HG02759 (cell line): Measurements from ENCODE around the gene TRIM44.
A peak's percentile ranks its signal among the peaks of the same experiment; 100 is the strongest.

Experiments used
- ATAC-seq: cut with Tn5 transposase; IDR thresholded peaks from one replicate; pipeline ENCODE4 v1.9.1; 2021; ENCODE audit warnings: mild to moderate bottlenecking, moderate library complexity; ENCODE audit not compliant: unreplicated experiment

TRIM44 gene, protein sequence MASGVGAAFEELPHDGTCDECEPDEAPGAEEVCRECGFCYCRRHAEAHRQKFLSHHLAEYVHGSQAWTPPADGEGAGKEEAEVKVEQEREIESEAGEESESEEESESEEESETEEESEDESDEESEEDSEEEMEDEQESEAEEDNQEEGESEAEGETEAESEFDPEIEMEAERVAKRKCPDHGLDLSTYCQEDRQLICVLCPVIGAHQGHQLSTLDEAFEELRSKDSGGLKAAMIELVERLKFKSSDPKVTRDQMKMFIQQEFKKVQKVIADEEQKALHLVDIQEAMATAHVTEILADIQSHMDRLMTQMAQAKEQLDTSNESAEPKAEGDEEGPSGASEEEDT

DNA sequence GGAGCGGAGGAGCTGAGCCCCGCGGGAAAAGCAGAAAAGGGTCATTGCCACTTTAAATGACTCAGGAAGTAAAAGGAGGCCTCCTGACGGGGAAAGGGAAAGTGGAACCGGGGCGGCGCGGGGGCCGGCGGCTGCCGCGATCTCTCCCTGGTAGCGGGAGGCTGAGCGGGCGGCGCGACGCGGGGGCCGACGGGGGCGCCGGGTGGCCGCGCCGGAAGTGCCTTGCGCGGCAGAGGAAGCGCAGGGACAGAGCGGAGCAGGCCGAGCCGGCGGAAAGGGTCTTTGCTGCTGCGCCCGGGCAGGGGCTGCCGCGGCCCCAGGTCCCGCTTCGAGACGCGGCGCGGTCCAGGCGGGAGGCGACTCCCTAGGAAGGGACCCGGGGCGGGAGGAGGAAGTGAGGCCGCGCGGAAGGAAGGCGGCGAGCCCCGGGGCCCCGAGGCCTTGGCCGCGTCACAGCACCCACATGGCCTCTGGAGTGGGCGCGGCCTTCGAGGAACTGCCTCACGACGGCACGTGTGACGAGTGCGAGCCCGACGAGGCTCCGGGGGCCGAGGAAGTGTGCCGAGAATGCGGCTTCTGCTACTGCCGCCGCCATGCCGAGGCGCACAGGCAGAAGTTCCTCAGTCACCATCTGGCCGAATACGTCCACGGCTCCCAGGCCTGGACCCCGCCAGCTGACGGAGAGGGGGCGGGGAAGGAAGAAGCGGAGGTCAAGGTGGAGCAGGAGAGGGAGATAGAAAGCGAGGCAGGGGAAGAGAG is at the start of gene TRIM44:
Gene TRIM44 (plus strand): TSS at position 127 of the 759 bp plus-strand sequence. CDS start 337 bp downstream, at position 464.
- ATAC-seq, result peak; percentile 90

GRCh38 chr11:35614939-35615569 is 47.5 kb upstream of the TRIM44 start:
- ATAC-seq, result no peak

GRCh38 chr11:35615921-35616900 is 46.4 kb upstream of the TRIM44 start:
- no peak for ATAC-seq

DNA sequence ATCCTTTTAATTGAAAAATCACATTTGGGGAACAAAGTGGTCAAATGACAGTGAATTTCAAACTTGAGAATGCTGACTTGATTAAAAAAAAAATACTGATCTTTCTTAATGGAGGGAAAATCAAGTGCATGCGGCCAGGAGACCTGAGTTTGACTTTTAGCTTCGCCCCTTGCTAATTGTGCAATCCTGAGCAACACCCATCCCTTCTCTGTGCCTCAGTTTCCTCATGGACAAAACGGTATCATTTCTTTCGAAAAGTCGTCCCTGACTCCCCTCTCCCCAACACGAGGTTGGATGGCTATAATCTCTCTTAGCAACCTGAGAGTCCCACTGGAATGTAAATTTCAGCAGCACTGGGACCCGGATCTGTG is 45.3 kb upstream of the TRIM44 start:
- no peak for ATAC-seq

GRCh38 chr11:35617687-35618496 is 44.7 kb upstream of the TRIM44 start, which contains the start of gene FJX1:
Gene FJX1, plus strand, starts transcription at chr11:35618460. Its CDS starts 177 bp downstream, at chr11:35618637.
- peak; percentile 41 for ATAC-seq

DNA sequence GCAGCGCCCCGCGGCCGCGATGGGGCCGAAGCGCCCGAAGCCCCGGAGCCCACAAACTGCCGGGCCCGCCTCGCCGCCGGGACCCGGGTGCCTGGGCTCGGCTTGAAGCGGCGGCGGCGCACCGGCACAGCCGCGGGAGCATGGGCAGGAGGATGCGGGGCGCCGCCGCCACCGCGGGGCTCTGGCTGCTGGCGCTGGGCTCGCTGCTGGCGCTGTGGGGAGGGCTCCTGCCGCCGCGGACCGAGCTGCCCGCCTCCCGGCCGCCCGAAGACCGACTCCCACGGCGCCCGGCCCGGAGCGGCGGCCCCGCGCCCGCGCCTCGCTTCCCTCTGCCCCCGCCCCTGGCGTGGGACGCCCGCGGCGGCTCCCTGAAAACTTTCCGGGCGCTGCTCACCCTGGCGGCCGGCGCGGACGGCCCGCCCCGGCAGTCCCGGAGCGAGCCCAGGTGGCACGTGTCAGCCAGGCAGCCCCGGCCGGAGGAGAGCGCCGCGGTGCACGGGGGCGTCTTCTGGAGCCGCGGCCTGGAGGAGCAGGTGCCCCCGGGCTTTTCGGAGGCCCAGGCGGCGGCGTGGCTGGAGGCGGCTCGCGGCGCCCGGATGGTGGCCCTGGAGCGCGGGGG is 44.0 kb upstream of the TRIM44 start:
- ATAC-seq, result peak; percentile 51

GRCh38 chr11:35619116-35619854 is 43.3 kb upstream of the TRIM44 start:
- peak; percentile 44 for ATAC-seq

DNA sequence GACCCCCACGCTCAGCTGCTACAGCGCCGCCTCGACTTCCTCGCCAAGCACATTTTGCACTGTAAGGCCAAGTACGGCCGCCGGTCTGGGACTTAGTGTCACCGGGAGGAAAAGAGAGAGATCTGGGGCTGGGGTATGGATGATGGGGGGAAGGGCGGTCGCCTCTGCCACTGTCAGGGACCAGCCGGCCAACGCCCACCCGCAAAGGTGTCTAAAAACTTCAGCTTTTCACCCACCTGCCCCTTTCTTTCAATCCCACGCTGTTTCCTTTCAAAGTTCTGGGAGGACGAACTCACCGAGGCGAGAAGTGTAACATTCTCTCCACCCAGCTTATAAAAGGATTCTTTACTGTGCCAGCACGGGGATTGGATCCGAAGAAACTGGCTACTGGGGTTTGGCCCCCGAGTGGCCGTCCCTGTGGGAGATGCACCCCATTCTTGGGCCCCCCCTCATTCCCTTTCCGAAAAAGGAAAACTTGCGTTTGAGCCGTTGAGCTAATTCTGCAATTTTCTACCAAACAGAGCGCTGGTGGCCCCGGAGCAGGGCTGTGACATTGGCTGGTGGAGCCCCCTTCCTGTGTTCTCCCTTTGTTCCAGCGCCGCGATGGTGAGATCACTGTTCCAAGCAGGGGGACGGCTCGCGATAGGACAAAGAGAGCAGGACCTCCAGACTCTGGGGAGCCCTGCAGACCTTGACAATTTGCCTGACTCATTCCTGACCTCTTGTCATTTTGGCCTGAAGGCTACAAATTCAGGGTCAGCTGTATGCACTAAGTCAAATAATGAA is 42.5 kb upstream of the TRIM44 start:
- no peak for ATAC-seq

GRCh38 chr11:35620795-35621194 is 41.8 kb upstream of the TRIM44 start:
- no peak for ATAC-seq

DNA sequence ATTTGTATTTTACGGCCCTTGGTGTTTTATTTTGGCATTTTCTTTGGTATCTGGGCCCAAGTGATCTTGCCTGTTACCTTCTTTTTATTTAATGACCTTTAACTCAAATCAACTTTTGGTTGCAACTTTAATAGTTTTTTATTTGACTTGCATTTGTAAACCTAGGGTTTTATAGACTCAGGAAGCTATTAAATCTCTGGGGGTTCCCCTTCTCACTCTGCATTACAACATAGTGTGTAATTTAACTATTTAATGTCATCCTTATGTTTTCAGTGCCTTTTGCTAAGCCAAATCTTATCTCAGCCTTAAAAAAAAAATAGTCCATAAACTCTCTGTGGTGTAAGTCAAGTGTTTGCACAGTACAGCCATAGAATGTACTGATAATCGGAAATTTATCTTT is 41.0 kb upstream of the TRIM44 start:
- ATAC-seq, result no peak

DNA sequence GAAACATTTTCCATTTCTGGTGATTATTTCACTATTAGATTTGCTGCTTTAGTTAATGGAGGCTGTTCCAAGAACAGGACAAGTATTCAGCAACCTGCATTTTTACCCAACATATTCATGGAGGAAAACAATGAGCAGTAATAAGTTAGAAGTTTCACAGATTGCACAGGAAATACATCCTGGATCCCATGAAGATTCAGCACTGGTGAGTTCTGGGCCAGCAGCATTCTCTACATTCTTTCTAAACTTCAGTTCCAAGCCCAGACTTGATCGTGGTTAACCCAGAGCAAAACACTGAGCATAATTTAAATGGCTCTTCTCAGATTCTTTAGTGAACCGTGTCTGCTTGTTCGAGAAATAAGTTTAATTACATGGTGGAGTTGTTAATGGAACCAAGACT is 40.5 kb upstream of the TRIM44 start:
- ATAC-seq, result no peak

GRCh38 chr11:35623621-35624168 is 38.9 kb upstream of the TRIM44 start:
- ATAC-seq, result no peak

DNA sequence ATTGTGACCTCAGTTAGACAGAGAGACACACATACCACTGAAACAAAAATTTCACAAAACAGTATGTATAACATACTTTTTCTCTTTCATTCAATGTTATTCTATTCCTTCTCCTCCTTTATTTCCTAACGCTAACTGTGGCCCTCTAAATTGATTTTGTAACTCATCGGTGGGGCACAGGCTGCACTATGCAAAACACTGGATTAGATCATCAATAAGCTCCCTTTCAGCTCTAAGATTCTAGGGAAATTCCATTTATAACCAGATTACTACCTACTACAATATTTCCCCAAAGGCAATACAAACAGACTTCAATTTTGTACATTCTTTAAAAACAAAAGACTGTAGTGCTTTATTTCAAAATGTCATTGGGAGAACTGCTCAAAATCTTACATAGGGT is 38.3 kb upstream of the TRIM44 start:
- ATAC-seq, result no peak

DNA sequence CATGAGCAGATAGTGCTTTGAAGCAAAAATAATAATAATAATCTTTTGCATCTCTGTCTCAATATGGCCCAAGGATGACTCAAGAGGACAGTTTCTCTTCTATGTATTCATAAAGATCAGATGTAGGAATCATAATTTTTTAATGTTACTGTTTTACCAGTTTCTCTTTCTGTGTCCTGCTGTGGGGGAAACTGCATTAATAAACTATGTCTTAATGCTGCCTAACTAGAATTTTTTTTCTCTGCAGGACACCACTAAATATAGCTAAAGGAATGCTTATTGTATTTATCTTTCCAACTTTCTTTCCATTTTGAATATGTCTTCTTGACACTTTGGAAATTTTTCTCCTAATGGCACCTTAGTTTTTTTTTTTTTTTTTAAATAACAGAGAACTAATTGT is 37.8 kb upstream of the TRIM44 start:
- no peak for ATAC-seq

GRCh38 chr11:35626501-35626900 is 36.1 kb upstream of the TRIM44 start:
- ATAC-seq, result no peak

GRCh38 chr11:35629511-35629910 is 33.1 kb upstream of the TRIM44 start:
- no peak for ATAC-seq

DNA sequence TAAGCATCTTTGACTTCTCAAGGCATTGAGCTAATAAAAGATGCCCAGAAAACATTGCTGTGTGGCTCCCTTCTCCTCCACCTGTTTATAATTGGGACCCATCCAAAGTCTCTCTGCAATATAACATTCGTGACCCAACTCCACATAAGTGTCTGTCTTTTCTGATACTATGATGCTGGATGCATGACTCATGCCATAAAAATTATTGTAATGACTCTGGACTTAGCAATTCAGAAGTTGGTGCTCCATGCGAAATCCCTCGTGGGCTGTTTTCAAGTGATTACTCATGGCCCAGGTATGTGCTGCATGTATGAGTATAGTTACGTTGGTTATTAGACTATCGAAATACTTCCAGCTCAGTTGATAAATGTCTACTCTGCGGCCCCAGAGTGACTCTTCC is 32.7 kb upstream of the TRIM44 start:
- no peak for ATAC-seq

- ATAC-seq, result no peak
Measured at GRCh38 chr11:35631891-35632290, 30.7 kb upstream of the TRIM44 start.
